Measurements from ENCODE around the gene IDH3B.
A peak's percentile ranks its signal among the peaks of the same experiment; 100 is the strongest.
"Not testable (repeated sequence)": the region's sequence is repeated elsewhere in the genome, so short reads cannot be mapped to it uniquely, and the experiment has no call there.

The IDH3B gene

GRCh38 chr20:2663887-2664719, at the start of gene IDH3B:
TSS of gene IDH3B (minus strand) at chr20:2664216. CDS start at chr20:2664188, 28 bp downstream.
- peak; percentile 74 to 86 (median 86) for DNase-seq (ENCODE audit: low read depth in 4 of 4, low spot score in 1 of 4)

- DNase-seq (ENCODE audit: low read depth in 4 of 4, low spot score in 1 of 4) = no peak
These were observed 49.3 kb upstream of the IDH3B start for GRCh38 chr20:2713285-2713684.

GRCh38 chr20:2709205-2709981, 45.4 kb upstream of the IDH3B start:
- DNase-seq (ENCODE audit: low read depth in 4 of 4, low spot score in 1 of 4) = no peak

GRCh38 chr20:2708665-2709064, 44.6 kb upstream of the IDH3B start:
- DNase-seq (ENCODE audit: low read depth in 4 of 4, low spot score in 1 of 4) = no peak

- DNase-seq (ENCODE audit: low read depth in 4 of 4, low spot score in 1 of 4) = no peak
These were observed 44.0 kb upstream of the IDH3B start for GRCh38 chr20:2708073-2708415.

- DNase-seq (ENCODE audit: low read depth in 4 of 4, low spot score in 1 of 4) = no peak
These were observed 43.5 kb upstream of the IDH3B start for GRCh38 chr20:2707353-2708072.

- DNase-seq (ENCODE audit: low read depth in 4 of 4, low spot score in 1 of 4) = no peak
These were observed 42.8 kb upstream of the IDH3B start for GRCh38 chr20:2706688-2707352.

- DNase-seq (ENCODE audit: low read depth in 4 of 4, low spot score in 1 of 4) = no peak
These were observed 42.1 kb upstream of the IDH3B start for GRCh38 chr20:2705931-2706645.

- no peak for DNase-seq (ENCODE audit: low read depth in 4 of 4, low spot score in 1 of 4)
These were observed 39.9 kb upstream of the IDH3B start for GRCh38 chr20:2703716-2704475.

- DNase-seq (ENCODE audit: low read depth in 4 of 4, low spot score in 1 of 4) = no peak
These were observed 37.7 kb upstream of the IDH3B start for GRCh38 chr20:2701671-2702081.

GRCh38 chr20:2700913-2701620, 37.1 kb upstream of the IDH3B start:
- DNase-seq (ENCODE audit: low read depth in 4 of 4, low spot score in 1 of 4) = no peak

- no peak for DNase-seq (ENCODE audit: low read depth in 4 of 4, low spot score in 1 of 4)
These were observed 35.9 kb upstream of the IDH3B start for GRCh38 chr20:2699775-2700413.

- DNase-seq (ENCODE audit: low read depth in 4 of 4, low spot score in 1 of 4) = no peak
These were observed 34.9 kb upstream of the IDH3B start for GRCh38 chr20:2698912-2699311.

GRCh38 chr20:2698186-2698817, 34.3 kb upstream of the IDH3B start:
- no peak for DNase-seq (ENCODE audit: low read depth in 4 of 4, low spot score in 1 of 4)

GRCh38 chr20:2697768-2698167, 33.8 kb upstream of the IDH3B start:
- DNase-seq (ENCODE audit: low read depth in 4 of 4, low spot score in 1 of 4) = no peak

- no peak for DNase-seq (ENCODE audit: low read depth in 4 of 4, low spot score in 1 of 4)
These were observed 32.6 kb upstream of the IDH3B start for GRCh38 chr20:2696646-2697045.

GRCh38 chr20:2695984-2696525, 32.0 kb upstream of the IDH3B start:
- DNase-seq (ENCODE audit: low read depth in 4 of 4, low spot score in 1 of 4) = not testable (repeated sequence)

Data from stimulated activated CD4-positive, alpha-beta T cell treated with anti-CD3 and anti-CD28 coated beads, Interleukin-1b, Interleukin-23, amount 100 ng/mL, for 24 hours (primary cell).